HepG2 (cell line): ENCODE data around the gene SEC16A. TPM values are rescaled to one million over a fixed set of nuclear protein-coding genes. Genes with fewer than 3 reads are reported as not detected.
A peak's percentile ranks its signal among the peaks of the same experiment; 100 is the strongest.

Source experiments
- ARNT2 ChIP-seq: sonication (generic); formaldehyde crosslinking; IDR thresholded peaks from 2 replicates; pipeline ENCODE4 v1.8.0; 2022; ENCODE audit warnings: mild to moderate bottlenecking, low read depth, missing genetic modification reagents, moderate library complexity
- GATA4 ChIP-seq: sonication (generic); IDR thresholded peaks from 2 replicates; pipeline ENCODE4 v1.6.1; 2016; ENCODE audit warnings: antibody characterized with exemption, low read depth, borderline replicate concordance
- KLF12 ChIP-seq: sonication (generic); formaldehyde crosslinking; IDR thresholded peaks from 2 replicates; pipeline ENCODE4 v1.4.0; 2020; ENCODE audit warnings: missing genetic modification reagents, borderline replicate concordance
- REL ChIP-seq: sonication (generic); formaldehyde crosslinking; conservative IDR thresholded peaks from 2 replicates; pipeline ENCODE4 v1.8.0; 2022; ENCODE audit warnings: mild to moderate bottlenecking, missing genetic modification reagents, moderate library complexity
- ZEB1 ChIP-seq: IDR thresholded peaks from 2 replicates; pipeline ENCODE4 v1.6.1; 2012; ENCODE audit warnings: mild to moderate bottlenecking, low read depth, inconsistent platforms; ENCODE audit not compliant: insufficient replicate concordance
- ZNF331 ChIP-seq: sonication (generic); formaldehyde crosslinking; IDR thresholded peaks from 2 replicates; pipeline ENCODE4 v1.4.0; 2020; ENCODE audit warnings: missing genetic modification reagents
- ZNF501 ChIP-seq: sonication (generic); formaldehyde crosslinking; IDR thresholded peaks from 2 replicates; pipeline ENCODE4 v1.5.1; 2020; ENCODE audit warnings: mild to moderate bottlenecking, moderate library complexity, missing genetic modification reagents
- ZNF652 ChIP-seq: IDR thresholded peaks from 2 replicates; pipeline ENCODE4 v1.6.1; 2016; ENCODE audit warnings: low read depth, borderline replicate concordance
- ZNF788 ChIP-seq: sonication (generic); formaldehyde crosslinking; IDR thresholded peaks from 2 replicates; pipeline ENCODE4 v1.5.0; 2020; ENCODE audit warnings: mild to moderate bottlenecking, missing genetic modification reagents, borderline replicate concordance
- polyA plus RNA-seq, 8 experiments: library from polyadenylated mRNA; depleted of rRNA in 3 of 8; stranded (reverse) in 7 of 8; unstranded in 1 of 8; fragments of >200 nt; fragmentation: Illumina TruSeq in 4 of 8; extraction: Trizol in 4 of 8; gene quantifications; 2 replicates each; pipeline versions ENCODE4 v1.2.1 to v1.2.3, GENCODE V29; 2011 to 2016; ENCODE audit warnings: low read depth in 4 of 8, missing spikeins in 1 of 8, mixed read lengths in 1 of 8; ENCODE audit not compliant: insufficient read depth in 1 of 8
- total RNA-seq, 5 experiments: library from RNA; depleted of rRNA; stranded (reverse); fragments of >200 nt; fragmentation: Illumina TruSeq; extraction: Trizol; gene quantifications; 2 replicates each; pipeline ENCODE4 v1.2.3, GENCODE V29; 2016; ENCODE audit warnings: low read depth in 1 of 5
- TF ChIP-seq, protein P1 (sequence below): sonication (generic); formaldehyde crosslinking; IDR thresholded peaks from 2 replicates; pipeline ENCODE4 v1.4.0; 2020; ENCODE audit warnings: mild to moderate bottlenecking, missing genetic modification reagents
- TF ChIP-seq, protein P2 (sequence below): sonication (generic); formaldehyde crosslinking; IDR thresholded peaks from 2 replicates; pipeline ENCODE4 v1.5.0; 2020; ENCODE audit warnings: missing genetic modification reagents, mild to moderate bottlenecking, borderline replicate concordance
- TF ChIP-seq, protein P3 (sequence below), 2 experiments: sonication (generic) in 1 of 2; formaldehyde crosslinking in 1 of 2; IDR thresholded peaks; 2 replicates each; pipeline versions ENCODE4 v1.4.0 to v1.6.1; 2016 to 2020; ENCODE audit warnings: borderline replicate concordance in 1 of 2, low read depth in 1 of 2, mild to moderate bottlenecking in 1 of 2, missing genetic modification reagents in 1 of 2
- TF ChIP-seq, protein P4 (sequence below): sonication (generic); formaldehyde crosslinking; IDR thresholded peaks from 2 replicates; pipeline ENCODE4 v1.4.0; 2020; ENCODE audit warnings: missing genetic modification reagents

Gene SEC16A
- total and polyA plus RNA-seq, 2 of the 13 experiments (the other 11 are each of a cell fraction or from before 2014, with no cell fraction given): 15.9 to 18.9 TPM

DNA sequence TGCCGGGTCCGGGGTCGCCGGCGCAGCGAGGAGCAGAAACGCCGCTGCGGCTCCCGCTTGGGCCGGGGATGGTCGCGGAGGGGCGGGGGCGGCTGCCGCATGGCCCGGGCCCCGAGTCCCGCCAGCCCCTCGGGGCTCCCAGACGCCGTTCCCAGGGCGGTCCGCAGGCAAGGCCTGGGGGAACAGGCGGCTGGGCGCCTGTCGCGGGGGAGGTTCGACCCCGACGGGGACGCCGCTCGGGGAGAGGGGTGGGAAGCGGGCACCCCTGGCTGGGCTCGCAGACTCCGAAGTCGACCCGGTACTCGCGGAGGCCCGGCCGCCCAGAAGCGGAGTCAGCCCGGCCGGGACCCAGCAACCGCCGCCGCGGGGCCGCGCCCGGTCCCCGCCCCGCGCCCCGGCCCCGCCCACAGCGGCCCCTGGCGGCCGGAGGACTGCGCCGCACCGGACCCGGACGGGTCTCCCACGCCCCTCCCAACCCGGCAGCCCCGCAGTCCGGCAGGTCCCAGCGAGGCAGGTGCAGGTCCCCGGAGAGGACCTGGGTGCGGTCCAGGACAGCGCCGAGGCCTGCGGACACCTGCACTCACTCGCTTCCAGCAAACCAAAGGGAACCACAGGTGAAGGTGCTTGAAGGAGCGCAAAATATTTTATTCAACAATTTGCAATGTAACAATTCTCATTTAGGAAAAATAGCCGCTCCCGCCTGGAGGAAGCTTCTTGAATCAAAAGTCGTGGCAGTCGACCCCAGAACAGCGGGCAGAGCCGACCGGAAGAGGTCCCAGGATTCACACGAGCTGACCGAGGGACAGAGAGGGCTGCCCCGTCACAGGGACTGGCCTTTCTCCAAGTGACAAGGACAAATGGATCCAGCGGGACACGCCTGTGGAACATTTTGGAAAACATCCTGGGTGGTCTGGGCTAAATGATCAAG lies 43.1 kb downstream of the SEC16A start, which contains the start of gene INPP5E (continued):
- TF ChIP-seq, protein P1, sequence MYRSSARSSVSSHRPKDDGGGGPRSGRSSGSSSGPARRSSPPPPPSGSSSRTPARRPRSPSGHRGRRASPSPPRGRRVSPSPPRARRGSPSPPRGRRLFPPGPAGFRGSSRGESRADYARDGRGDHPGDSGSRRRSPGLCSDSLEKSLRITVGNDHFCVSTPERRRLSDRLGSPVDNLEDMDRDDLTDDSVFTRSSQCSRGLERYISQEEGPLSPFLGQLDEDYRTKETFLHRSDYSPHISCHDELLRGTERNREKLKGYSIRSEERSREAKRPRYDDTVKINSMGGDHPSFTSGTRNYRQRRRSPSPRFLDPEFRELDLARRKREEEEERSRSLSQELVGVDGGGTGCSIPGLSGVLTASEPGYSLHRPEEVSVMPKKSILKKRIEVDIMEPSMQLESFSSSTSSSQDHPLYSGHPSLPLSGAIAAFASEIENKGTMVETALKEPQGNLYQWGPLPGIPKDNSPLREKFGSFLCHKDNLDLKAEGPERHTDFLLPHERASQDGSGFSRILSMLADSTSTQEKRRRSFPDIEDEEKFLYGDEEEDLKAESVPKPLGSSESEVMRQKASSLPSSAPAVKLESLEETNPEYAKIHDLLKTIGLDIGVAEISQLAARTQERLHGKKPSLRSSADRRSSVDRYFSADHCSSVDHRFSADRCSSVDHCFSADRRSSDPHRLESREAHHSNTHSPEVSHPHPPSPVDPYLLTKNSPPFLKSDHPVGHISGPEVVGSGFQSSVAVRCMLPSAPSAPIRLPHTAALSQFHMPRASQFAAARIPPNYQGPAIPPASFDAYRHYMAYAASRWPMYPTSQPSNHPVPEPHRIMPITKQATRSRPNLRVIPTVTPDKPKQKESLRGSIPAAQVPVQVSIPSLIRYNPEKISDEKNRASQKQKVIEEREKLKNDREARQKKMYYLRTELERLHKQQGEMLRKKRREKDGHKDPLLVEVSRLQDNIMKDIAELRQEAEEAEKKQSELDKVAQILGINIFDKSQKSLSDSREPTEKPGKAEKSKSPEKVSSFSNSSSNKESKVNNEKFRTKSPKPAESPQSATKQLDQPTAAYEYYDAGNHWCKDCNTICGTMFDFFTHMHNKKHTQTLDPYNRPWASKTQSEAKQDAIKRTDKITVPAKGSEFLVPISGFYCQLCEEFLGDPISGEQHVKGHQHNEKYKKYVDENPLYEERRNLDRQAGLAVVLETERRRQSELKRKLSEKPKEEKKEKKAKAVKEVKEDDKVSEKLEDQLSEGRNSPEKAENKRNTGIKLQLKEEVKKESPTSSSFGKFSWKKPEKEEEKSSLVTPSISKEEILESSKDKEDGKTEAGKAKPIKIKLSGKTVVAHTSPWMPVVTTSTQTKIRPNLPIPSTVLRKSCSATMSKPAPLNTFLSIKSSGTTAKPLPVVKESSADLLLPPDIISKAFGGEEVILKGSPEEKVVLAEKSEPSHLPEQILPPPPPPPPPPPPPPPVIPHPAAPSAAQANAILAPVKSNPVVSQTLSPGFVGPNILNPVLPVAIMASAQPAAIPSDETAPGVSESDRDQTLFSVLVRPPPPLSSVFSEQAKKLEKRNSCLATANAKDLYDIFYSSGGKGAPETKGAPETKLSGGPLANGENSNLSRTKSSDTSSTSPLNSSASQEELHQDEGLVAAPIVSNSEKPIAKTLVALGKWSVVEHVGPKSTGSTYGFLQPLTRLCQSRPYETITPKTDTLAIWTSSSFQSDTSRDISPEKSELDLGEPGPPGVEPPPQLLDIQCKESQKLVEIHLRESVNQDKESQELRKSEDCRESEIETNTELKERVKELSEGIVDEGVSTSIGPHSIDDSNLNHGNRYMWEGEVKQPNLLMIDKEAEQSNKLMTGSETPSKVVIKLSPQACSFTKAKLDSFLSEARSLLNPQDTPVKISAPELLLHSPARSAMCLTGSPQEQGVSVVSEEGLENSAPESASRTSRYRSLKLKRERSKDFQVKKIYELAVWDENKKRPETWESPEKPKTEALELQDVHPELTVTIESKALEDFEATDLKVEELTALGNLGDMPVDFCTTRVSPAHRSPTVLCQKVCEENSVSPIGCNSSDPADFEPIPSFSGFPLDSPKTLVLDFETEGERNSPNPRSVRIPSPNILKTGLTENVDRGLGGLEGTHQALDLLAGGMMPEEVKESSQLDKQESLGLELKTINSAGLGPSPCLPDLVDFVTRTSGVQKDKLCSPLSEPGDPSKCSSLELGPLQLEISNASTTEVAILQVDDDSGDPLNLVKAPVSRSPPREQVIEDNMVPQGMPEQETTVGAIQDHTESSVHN (CRISPR knock-in tag): no peak
- TF ChIP-seq ZNF331 (CRISPR knock-in tag): no peak
- no peak; the same call in 1 of the 2 replicates for TF ChIP-seq ARNT2
- 0 out of 2 replicates have a peak, but pooled peaks have one; percentile 35 for TF ChIP-seq REL (CRISPR knock-in tag)
- no peak for TF ChIP-seq ZNF652
- no peak for TF ChIP-seq GATA4
- no peak for TF ChIP-seq ZNF788 (CRISPR knock-in tag)
- TF ChIP-seq, protein P2, sequence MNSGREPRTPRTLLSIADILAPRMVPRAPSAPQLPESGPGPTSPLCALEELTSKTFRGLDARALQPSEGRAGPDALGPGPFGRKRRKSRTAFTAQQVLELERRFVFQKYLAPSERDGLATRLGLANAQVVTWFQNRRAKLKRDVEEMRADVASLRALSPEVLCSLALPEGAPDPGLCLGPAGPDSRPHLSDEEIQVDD (CRISPR knock-in tag): no peak
- TF ChIP-seq ZEB1: no peak
- TF ChIP-seq, protein P3, sequence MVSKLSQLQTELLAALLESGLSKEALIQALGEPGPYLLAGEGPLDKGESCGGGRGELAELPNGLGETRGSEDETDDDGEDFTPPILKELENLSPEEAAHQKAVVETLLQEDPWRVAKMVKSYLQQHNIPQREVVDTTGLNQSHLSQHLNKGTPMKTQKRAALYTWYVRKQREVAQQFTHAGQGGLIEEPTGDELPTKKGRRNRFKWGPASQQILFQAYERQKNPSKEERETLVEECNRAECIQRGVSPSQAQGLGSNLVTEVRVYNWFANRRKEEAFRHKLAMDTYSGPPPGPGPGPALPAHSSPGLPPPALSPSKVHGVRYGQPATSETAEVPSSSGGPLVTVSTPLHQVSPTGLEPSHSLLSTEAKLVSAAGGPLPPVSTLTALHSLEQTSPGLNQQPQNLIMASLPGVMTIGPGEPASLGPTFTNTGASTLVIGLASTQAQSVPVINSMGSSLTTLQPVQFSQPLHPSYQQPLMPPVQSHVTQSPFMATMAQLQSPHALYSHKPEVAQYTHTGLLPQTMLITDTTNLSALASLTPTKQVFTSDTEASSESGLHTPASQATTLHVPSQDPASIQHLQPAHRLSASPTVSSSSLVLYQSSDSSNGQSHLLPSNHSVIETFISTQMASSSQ (IDR thresholded peaks at IDR 0.05; ENCODE audit: low read depth): no peak
- TF ChIP-seq, protein P3 (CRISPR knock-in tag; IDR thresholded peaks at IDR 0.05; ENCODE audit: borderline replicate concordance): no peak
- no peak; the same call in 1 of the 2 replicates for TF ChIP-seq KLF12
- TF ChIP-seq, protein P4, sequence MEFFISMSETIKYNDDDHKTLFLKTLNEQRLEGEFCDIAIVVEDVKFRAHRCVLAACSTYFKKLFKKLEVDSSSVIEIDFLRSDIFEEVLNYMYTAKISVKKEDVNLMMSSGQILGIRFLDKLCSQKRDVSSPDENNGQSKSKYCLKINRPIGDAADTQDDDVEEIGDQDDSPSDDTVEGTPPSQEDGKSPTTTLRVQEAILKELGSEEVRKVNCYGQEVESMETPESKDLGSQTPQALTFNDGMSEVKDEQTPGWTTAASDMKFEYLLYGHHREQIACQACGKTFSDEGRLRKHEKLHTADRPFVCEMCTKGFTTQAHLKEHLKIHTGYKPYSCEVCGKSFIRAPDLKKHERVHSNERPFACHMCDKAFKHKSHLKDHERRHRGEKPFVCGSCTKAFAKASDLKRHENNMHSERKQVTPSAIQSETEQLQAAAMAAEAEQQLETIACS: no peak
- no peak for TF ChIP-seq ZNF501 (CRISPR knock-in tag)
